ENCODE data around the gene NARF.
A peak's percentile ranks its signal among the peaks of the same experiment; 100 is the strongest.

DNA sequence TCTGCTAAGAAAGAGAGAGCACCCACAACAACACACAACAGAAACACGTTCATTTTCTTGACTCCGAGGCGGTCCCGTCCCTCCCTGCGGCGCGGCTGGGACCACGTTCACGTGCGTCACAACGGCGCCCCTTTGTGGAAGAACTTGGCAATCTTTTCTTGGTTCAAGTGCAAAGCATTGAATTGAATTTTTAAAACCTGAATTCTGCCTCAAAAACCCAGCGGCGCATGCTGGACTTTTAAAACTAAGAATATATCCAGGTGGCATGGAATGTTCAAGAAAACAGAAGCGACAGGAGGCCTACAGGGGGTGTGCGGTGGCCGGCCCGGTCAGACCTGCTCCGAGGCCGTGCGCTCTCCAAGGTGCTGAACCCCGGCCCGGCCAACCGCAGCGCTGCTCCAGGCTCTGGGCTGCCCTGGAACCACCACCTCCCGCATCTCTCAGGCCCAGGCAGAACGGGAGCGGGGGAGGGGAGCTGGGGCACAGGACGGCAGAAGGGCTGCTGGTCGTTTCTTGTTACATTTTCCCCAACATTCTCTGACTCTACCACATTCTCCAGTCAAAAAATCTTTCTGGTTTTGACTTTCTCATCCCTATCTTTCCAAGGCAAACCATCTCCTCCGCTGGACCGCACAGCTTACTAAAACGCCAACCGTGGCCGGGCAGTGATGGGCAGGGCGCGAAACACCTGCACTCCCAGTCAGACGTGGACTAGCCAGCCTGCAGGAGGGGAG is 43.8 kb upstream of the NARF start:
- TF ChIP-seq, protein P1, sequence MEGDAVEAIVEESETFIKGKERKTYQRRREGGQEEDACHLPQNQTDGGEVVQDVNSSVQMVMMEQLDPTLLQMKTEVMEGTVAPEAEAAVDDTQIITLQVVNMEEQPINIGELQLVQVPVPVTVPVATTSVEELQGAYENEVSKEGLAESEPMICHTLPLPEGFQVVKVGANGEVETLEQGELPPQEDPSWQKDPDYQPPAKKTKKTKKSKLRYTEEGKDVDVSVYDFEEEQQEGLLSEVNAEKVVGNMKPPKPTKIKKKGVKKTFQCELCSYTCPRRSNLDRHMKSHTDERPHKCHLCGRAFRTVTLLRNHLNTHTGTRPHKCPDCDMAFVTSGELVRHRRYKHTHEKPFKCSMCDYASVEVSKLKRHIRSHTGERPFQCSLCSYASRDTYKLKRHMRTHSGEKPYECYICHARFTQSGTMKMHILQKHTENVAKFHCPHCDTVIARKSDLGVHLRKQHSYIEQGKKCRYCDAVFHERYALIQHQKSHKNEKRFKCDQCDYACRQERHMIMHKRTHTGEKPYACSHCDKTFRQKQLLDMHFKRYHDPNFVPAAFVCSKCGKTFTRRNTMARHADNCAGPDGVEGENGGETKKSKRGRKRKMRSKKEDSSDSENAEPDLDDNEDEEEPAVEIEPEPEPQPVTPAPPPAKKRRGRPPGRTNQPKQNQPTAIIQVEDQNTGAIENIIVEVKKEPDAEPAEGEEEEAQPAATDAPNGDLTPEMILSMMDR (IDR thresholded peaks at IDR 0.05), result peak; percentile 99
- TF ChIP-seq, protein P2, sequence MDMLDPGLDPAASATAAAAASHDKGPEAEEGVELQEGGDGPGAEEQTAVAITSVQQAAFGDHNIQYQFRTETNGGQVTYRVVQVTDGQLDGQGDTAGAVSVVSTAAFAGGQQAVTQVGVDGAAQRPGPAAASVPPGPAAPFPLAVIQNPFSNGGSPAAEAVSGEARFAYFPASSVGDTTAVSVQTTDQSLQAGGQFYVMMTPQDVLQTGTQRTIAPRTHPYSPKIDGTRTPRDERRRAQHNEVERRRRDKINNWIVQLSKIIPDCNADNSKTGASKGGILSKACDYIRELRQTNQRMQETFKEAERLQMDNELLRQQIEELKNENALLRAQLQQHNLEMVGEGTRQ (IDR thresholded peaks at IDR 0.05; ENCODE audit: borderline replicate concordance, low read depth, low read length), result no peak
- TF ChIP-seq TCF12 (IDR thresholded peaks at IDR 0.05) (no peak), RAD21 (IDR thresholded peaks at IDR 0.05; ENCODE audit: low read length) (peak; percentile 96)
